GM23338 (cell line): ENCODE results near the gene L3MBTL4. TPM values are rescaled to one million over a fixed set of nuclear protein-coding genes. Genes with fewer than 3 reads are reported as not detected.

Source experiments
- ATAC-seq: fragments of 200-7000 bp; cut with Tn5 transposase; 3 replicates; pipeline ENCODE4 v1.9.1; 2020
- DNase-seq: peaks from one replicate; pipeline ENCODE4 v3.0.0-alpha.2; 2015; ENCODE audit warnings: low spot score
- H2AFZ ChIP-seq: fragments of 200-600 bp; sonication (generic); 2 replicates; pipeline ENCODE4 v1.8.0; 2016; ENCODE audit warnings: antibody characterized with exemption, mild to moderate bottlenecking, moderate library complexity
- H3F3A ChIP-seq: fragments of 200-600 bp; sonication (generic); replicated peaks from 2 replicates; pipeline ENCODE4 v1.8.0; 2017; ENCODE audit warnings: antibody characterized with exemption, mixed run types, low read depth
- H3K27ac ChIP-seq: fragments of 200-600 bp; sonication (generic); 2 replicates; pipeline ENCODE4 v1.6.1; 2016; ENCODE audit warnings: low read depth
- H3K27me3 ChIP-seq: fragments of 200-600 bp; sonication (generic); 2 replicates; pipeline ENCODE4 v1.8.0; 2016; ENCODE audit warnings: mild to moderate bottlenecking, mixed run types, moderate library complexity; ENCODE audit not compliant: insufficient read depth
- H3K36me3 ChIP-seq: fragments of 200-600 bp; sonication (generic); 2 replicates; pipeline ENCODE4 v1.8.0; 2016; ENCODE audit warnings: mild to moderate bottlenecking; ENCODE audit not compliant: insufficient read depth
- H3K4me1 ChIP-seq: fragments of 200-600 bp; sonication (generic); 2 replicates; pipeline ENCODE4 v1.8.0; 2016; ENCODE audit warnings: mild to moderate bottlenecking, moderate library complexity; ENCODE audit not compliant: insufficient read depth
- H3K4me2 ChIP-seq: fragments of 200-600 bp; sonication (generic); 2 replicates; pipeline ENCODE4 v1.7.1; 2017; ENCODE audit warnings: mixed run types
- H3K4me3 ChIP-seq: fragments of 200-600 bp; sonication (generic); 2 replicates; pipeline ENCODE4 v1.6.1; 2016; ENCODE audit warnings: mixed run types
- H3K79me2 ChIP-seq: fragments of 200-600 bp; sonication (generic); replicated peaks from 2 replicates; pipeline ENCODE4 v1.8.0; 2017; ENCODE audit warnings: mild to moderate bottlenecking; ENCODE audit not compliant: insufficient read depth
- H3K9me2 ChIP-seq: fragments of 200-600 bp; sonication (generic); 2 replicates; pipeline ENCODE4 v1.8.0; 2017; ENCODE audit not compliant: insufficient read depth
- H4K20me1 ChIP-seq: fragments of 200-600 bp; sonication (generic); replicated peaks from 2 replicates; pipeline ENCODE4 v1.8.0; 2017; ENCODE audit warnings: mild to moderate bottlenecking; ENCODE audit not compliant: insufficient read depth
- H3K27ac Mint-ChIP-seq: 2 replicates; pipeline ENCODE4 v1.8.0; 2020; ENCODE audit warnings: inconsistent platforms, mild to moderate bottlenecking, moderate library complexity, mixed read lengths
- H3K27me3 Mint-ChIP-seq: 3 replicates; pipeline ENCODE4 v1.8.0; 2022; ENCODE audit warnings: low read depth, mild to moderate bottlenecking, moderate library complexity, mixed read lengths, inconsistent platforms; ENCODE audit not compliant: insufficient read depth, poor library complexity
- H3K36me3 Mint-ChIP-seq: 3 replicates; pipeline ENCODE4 v1.8.0; 2021; ENCODE audit warnings: low read depth, mild to moderate bottlenecking, inconsistent platforms, moderate library complexity, mixed read lengths
- H3K4me1 Mint-ChIP-seq: 3 replicates; pipeline ENCODE4 v1.8.0; 2020; ENCODE audit warnings: mild to moderate bottlenecking, inconsistent platforms, mixed read lengths
- H3K4me3 Mint-ChIP-seq: 3 replicates; pipeline ENCODE4 v1.8.0; 2021; ENCODE audit warnings: moderate library complexity, mild to moderate bottlenecking, inconsistent platforms, mixed read lengths
- H3K9me3 Mint-ChIP-seq: 3 replicates; pipeline ENCODE4 v1.8.0; 2020; ENCODE audit warnings: moderate library complexity, mild to moderate bottlenecking, inconsistent platforms, mixed read lengths
- EZH2phosphoT487 ChIP-seq: fragments of 200-600 bp; sonication (generic); IDR thresholded peaks from one replicate; pipeline ENCODE4 v1.8.1; 2018; ENCODE audit warnings: antibody characterized with exemption; ENCODE audit not compliant: unreplicated experiment
- POLR2AphosphoS5 ChIP-seq: IDR thresholded peaks from 2 replicates; pipeline ENCODE4 v1.6.1; 2016; ENCODE audit warnings: antibody characterized with exemption, low read depth
- STAT1 ChIP-seq: IDR thresholded peaks from one replicate; pipeline ENCODE4 v1.6.1; 2016; ENCODE audit warnings: antibody characterized with exemption; ENCODE audit not compliant: unreplicated experiment
- polyA plus RNA-seq: library from polyadenylated mRNA; unstranded; fragments of >200 nt; fragmentation: Nextera tagmentation; extraction: Ambion mirVana; gene quantifications from 2 replicates; pipeline ENCODE4 v1.2.1, GENCODE V29; 2016
- total RNA-seq: library from RNA; depleted of rRNA; stranded (reverse); fragments of >200 nt; shearing (Covaris generic); gene quantifications from 2 replicates; pipeline ENCODE4 v1.2.3, GENCODE V29; 2014
- TF ChIP-seq, protein P1 (sequence below): IDR thresholded peaks from one replicate; pipeline ENCODE4 v1.6.1; 2018; ENCODE audit warnings: antibody characterized with exemption; ENCODE audit not compliant: unreplicated experiment
- TF ChIP-seq, protein P2 (sequence below): fragments of 250-450 bp; sonication (Bioruptor Pico); IDR thresholded peaks from 2 replicates; pipeline ENCODE4 v1.5.0; 2020; ENCODE audit warnings: mild to moderate bottlenecking, moderate library complexity
- TF ChIP-seq, protein P3 (sequence below), 2 experiments: fragments of 200-600 bp in 1 of 2; sonication (generic) in 1 of 2; conservative IDR thresholded peaks; 2 replicates each; pipeline versions ENCODE4 v1.5.1 to v1.6.1; 2016 to 2017; ENCODE audit warnings: antibody characterized with exemption in 2 of 2, low read depth in 2 of 2, mild to moderate bottlenecking in 2 of 2, moderate library complexity in 1 of 2

The L3MBTL4 gene
- total and polyA plus RNA-seq, 2 experiments from 2014 or later: 0.48 to 2.8 TPM

DNA sequence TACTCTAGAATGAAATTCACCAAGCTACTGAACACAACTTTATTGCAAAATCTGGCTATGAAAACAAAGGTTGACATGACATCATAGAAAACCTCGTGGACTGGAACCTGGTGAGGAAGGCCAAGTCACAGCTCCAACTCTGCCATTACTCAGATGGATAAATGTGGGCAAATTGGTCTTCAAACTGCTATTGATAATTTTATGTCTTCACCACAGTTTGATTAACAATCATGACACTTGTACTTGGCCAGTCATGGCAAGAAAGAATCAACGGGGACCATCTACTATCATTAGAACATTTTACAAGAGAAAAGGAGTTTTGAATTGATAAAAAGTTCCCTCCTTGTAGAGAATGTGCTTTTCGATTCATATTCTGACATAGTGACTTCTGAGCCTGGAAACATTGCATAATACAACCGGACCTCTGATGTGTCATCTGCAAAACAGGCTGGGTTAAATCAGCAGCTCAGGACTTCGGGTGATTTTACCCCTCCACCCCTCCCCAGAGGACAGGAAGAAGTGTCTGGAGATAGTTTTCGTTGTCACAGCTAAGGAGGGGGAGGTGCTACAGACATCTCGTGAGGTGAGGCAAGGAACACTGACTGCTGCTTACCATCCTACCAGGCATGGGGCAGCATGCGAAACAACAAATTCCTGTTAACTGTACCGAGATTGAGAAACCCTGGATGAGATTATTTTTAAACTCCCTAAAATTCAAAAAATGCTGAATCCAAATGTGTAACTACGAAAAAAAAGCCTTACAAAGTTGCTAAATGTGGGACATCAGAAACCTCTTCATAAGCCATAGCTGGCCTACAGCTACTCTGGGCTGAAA, 8.4 kb downstream of the L3MBTL4 start:
- H3F3A ChIP-seq: no peaks in the 10 kb centered on the region
- H3K27ac ChIP-seq: no peak overlapping the region
- ATAC-seq (peak; percentile 41; the same call in 2 of the 3 replicates), DNase-seq (peak; percentile 5)
- H3K9me2 ChIP-seq: no peaks in the 10 kb centered on the region
- H4K20me1 ChIP-seq: no peaks in the 10 kb centered on the region
- H3K27ac Mint-ChIP-seq: no peak overlapping the region
- TF ChIP-seq, protein P1, sequence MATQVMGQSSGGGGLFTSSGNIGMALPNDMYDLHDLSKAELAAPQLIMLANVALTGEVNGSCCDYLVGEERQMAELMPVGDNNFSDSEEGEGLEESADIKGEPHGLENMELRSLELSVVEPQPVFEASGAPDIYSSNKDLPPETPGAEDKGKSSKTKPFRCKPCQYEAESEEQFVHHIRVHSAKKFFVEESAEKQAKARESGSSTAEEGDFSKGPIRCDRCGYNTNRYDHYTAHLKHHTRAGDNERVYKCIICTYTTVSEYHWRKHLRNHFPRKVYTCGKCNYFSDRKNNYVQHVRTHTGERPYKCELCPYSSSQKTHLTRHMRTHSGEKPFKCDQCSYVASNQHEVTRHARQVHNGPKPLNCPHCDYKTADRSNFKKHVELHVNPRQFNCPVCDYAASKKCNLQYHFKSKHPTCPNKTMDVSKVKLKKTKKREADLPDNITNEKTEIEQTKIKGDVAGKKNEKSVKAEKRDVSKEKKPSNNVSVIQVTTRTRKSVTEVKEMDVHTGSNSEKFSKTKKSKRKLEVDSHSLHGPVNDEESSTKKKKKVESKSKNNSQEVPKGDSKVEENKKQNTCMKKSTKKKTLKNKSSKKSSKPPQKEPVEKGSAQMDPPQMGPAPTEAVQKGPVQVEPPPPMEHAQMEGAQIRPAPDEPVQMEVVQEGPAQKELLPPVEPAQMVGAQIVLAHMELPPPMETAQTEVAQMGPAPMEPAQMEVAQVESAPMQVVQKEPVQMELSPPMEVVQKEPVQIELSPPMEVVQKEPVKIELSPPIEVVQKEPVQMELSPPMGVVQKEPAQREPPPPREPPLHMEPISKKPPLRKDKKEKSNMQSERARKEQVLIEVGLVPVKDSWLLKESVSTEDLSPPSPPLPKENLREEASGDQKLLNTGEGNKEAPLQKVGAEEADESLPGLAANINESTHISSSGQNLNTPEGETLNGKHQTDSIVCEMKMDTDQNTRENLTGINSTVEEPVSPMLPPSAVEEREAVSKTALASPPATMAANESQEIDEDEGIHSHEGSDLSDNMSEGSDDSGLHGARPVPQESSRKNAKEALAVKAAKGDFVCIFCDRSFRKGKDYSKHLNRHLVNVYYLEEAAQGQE: no peak
- H3K36me3 Mint-ChIP-seq: no peaks in the 10 kb centered on the region
- no peaks in the 10 kb centered on the region for H3K36me3 ChIP-seq
- no peak overlapping the region for H3K4me3 Mint-ChIP-seq
- no peaks in the 10 kb centered on the region for H3K27me3 Mint-ChIP-seq
- H3K4me1 ChIP-seq: peaks cover 10% of the 10 kb centered on the region; the same call in 1 of the 2 replicates
- H3K79me2 ChIP-seq: no peaks in the 10 kb centered on the region
- no peaks in the 10 kb centered on the region for H3K9me3 Mint-ChIP-seq
- H3K27me3 ChIP-seq: no peaks in the 10 kb centered on the region
- peak overlapping the region; percentile 57 for H2AFZ ChIP-seq
- H3K4me3 ChIP-seq: no peak overlapping the region
- H3K4me1 Mint-ChIP-seq: peaks cover 13% of the 10 kb centered on the region
- 0 out of 2 replicates have a peak overlapping the region, but pooled peaks have one; percentile 41 for H3K4me2 ChIP-seq

DNA sequence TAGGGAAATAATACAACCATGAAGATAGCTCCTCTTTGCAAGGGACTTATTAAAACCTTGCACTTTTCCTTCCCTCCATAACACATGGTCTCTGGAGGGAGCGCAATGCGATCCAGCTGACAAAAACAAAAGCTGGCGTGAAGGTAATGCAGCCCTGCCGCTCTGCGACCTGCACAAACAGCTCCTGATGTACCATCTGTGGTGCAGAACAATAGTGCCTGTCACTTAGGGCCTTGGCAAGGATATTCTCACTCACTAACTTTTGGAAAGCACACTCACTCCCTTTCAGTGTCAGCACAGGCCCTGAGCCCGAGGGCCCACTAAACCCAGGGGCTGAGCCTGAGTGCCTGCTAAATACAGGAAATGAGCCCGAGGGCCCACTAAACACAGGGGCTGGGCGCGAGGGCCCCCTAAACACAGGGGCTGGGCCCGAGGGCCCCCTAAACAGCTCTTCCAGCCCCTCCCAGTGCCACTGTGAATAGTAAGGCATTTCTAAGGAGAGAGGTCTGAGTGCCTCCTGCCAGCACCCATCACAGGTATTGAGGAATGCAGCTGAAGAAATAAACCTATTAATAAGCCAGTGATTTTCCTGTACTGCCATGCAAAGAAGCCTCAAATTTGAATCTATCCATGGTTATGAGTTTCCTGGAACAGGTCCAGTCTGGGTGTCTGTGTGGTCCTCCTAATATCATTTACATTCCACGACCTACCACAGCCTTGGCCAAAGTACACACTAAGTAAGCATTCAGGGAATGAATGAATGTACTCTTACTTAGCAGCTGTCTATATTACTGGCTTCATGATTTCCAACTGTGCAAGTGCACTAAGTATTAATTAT, 9.3 kb downstream of the L3MBTL4 start:
- Histone ChIP-seq H3K79me2 (no peaks in the 10 kb centered on the region), H3K4me2 (no peak overlapping the region), H3K4me1 (peaks cover 10% of the 10 kb centered on the region; the same call in 1 of the 2 replicates), H3K9me2 (no peaks in the 10 kb centered on the region), H3K36me3 (no peaks in the 10 kb centered on the region), H4K20me1 (no peaks in the 10 kb centered on the region), H3K4me3 (no peak overlapping the region), H3K27me3 (no peaks in the 10 kb centered on the region), H3K27ac (no peak overlapping the region), H3F3A (no peaks in the 10 kb centered on the region), H2AFZ (peak overlapping the region; percentile 43; the same call in 1 of the 2 replicates)
- no peaks in the 10 kb centered on the region for H3K9me3 Mint-ChIP-seq
- H3K27me3 Mint-ChIP-seq: no peaks in the 10 kb centered on the region
- H3K4me1 Mint-ChIP-seq: peaks cover 13% of the 10 kb centered on the region
- H3K36me3 Mint-ChIP-seq: no peaks in the 10 kb centered on the region
- H3K4me3 Mint-ChIP-seq: no peak overlapping the region
- ATAC-seq: peak; percentile 26; the same call in 2 of the 3 replicates
- DNase-seq: no peak
- H3K27ac Mint-ChIP-seq: no peak overlapping the region
- TF ChIP-seq EZH2phosphoT487 (no peak), POLR2AphosphoS5 (no peak), STAT1 (no peak)
- TF ChIP-seq, protein P2, sequence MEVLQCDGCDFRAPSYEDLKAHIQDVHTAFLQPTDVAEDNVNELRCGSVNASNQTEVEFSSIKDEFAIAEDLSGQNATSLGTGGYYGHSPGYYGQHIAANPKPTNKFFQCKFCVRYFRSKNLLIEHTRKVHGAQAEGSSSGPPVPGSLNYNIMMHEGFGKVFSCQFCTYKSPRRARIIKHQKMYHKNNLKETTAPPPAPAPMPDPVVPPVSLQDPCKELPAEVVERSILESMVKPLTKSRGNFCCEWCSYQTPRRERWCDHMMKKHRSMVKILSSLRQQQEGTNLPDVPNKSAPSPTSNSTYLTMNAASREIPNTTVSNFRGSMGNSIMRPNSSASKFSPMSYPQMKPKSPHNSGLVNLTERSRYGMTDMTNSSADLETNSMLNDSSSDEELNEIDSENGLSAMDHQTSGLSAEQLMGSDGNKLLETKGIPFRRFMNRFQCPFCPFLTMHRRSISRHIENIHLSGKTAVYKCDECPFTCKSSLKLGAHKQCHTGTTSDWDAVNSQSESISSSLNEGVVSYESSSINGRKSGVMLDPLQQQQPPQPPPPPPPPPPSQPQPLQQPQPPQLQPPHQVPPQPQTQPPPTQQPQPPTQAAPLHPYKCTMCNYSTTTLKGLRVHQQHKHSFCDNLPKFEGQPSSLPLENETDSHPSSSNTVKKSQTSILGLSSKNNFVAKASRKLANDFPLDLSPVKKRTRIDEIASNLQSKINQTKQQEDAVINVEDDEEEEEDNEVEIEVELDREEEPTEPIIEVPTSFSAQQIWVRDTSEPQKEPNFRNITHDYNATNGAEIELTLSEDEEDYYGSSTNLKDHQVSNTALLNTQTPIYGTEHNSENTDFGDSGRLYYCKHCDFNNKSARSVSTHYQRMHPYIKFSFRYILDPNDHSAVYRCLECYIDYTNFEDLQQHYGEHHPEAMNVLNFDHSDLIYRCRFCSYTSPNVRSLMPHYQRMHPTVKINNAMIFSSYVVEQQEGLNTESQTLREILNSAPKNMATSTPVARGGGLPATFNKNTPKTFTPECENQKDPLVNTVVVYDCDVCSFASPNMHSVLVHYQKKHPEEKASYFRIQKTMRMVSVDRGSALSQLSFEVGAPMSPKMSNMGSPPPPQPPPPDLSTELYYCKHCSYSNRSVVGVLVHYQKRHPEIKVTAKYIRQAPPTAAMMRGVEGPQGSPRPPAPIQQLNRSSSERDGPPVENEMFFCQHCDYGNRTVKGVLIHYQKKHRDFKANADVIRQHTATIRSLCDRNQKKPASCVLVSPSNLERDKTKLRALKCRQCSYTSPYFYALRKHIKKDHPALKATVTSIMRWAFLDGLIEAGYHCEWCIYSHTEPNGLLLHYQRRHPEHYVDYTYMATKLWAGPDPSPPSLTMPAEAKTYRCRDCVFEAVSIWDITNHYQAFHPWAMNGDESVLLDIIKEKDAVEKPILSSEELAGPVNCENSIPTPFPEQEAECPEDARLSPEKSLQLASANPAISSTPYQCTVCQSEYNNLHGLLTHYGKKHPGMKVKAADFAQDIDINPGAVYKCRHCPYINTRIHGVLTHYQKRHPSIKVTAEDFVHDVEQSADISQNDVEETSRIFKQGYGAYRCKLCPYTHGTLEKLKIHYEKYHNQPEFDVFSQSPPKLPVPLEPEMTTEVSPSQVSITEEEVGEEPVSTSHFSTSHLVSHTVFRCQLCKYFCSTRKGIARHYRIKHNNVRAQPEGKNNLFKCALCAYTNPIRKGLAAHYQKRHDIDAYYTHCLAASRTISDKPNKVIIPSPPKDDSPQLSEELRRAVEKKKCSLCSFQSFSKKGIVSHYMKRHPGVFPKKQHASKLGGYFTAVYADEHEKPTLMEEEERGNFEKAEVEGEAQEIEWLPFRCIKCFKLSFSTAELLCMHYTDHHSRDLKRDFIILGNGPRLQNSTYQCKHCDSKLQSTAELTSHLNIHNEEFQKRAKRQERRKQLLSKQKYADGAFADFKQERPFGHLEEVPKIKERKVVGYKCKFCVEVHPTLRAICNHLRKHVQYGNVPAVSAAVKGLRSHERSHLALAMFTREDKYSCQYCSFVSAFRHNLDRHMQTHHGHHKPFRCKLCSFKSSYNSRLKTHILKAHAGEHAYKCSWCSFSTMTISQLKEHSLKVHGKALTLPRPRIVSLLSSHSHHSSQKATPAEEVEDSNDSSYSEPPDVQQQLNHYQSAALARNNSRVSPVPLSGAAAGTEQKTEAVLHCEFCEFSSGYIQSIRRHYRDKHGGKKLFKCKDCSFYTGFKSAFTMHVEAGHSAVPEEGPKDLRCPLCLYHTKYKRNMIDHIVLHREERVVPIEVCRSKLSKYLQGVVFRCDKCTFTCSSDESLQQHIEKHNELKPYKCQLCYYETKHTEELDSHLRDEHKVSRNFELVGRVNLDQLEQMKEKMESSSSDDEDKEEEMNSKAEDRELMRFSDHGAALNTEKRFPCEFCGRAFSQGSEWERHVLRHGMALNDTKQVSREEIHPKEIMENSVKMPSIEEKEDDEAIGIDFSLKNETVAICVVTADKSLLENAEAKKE (CRISPR knock-in tag): no peak
- TF ChIP-seq, protein P3, sequence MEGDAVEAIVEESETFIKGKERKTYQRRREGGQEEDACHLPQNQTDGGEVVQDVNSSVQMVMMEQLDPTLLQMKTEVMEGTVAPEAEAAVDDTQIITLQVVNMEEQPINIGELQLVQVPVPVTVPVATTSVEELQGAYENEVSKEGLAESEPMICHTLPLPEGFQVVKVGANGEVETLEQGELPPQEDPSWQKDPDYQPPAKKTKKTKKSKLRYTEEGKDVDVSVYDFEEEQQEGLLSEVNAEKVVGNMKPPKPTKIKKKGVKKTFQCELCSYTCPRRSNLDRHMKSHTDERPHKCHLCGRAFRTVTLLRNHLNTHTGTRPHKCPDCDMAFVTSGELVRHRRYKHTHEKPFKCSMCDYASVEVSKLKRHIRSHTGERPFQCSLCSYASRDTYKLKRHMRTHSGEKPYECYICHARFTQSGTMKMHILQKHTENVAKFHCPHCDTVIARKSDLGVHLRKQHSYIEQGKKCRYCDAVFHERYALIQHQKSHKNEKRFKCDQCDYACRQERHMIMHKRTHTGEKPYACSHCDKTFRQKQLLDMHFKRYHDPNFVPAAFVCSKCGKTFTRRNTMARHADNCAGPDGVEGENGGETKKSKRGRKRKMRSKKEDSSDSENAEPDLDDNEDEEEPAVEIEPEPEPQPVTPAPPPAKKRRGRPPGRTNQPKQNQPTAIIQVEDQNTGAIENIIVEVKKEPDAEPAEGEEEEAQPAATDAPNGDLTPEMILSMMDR (conservative IDR thresholded peaks at IDR 0.05; ENCODE audit: low read depth in 2 of 2): no peak
